Colonic mucosa (tissue), 4 donors: ENCODE data around the gene CSNK1G2. TPM values are rescaled to one million over a fixed set of nuclear protein-coding genes. Genes with fewer than 3 reads are reported as not detected.
A peak's percentile ranks its signal among the peaks of the same experiment; 100 is the strongest.

ENCODE experiments used
- DNase-seq: peaks from one replicate; pipeline ENCODE4 v3.0.0-alpha.2; 2020
- H3K27ac ChIP-seq: fragments of 200-600 bp; one replicate; pipeline ENCODE4 v1.8.0; 2021
- H3K27me3 ChIP-seq: fragments of 200-600 bp; one replicate; pipeline ENCODE4 v1.8.0; 2021
- H3K36me3 ChIP-seq: fragments of 200-600 bp; one replicate; pipeline ENCODE4 v1.8.0; 2021
- H3K4me1 ChIP-seq: fragments of 200-600 bp; one replicate; pipeline ENCODE4 v1.8.0; 2021; ENCODE audit warnings: mild to moderate bottlenecking
- H3K4me3 ChIP-seq: fragments of 200-600 bp; one replicate; pipeline ENCODE4 v1.8.0; 2021
- H3K9ac ChIP-seq, 2 donors: one replicate each; pipeline ENCODE4 v1.7.0; 2013; ENCODE audit warnings: control low read depth in 2 of 2, low read depth in 2 of 2, low read length in 2 of 2
- H3K9me3 ChIP-seq: fragments of 200-600 bp; one replicate; pipeline ENCODE4 v1.8.0; 2021
- CTCF ChIP-seq: fragments of 200-600 bp; IDR thresholded peaks from one replicate; pipeline ENCODE4 v1.8.0; 2022; ENCODE audit warnings: antibody characterized with exemption, mild to moderate bottlenecking
- intact Hi-C: fragments of 100-400 bp; cut with DNase I; formaldehyde crosslinking; loops from one replicate; pipeline ENCODE4 v1.14.1; 2022
- total RNA-seq, 2 donors: library from RNA; stranded (reverse); fragmentation: NEBNext Ultra II Directional in 1 of 2; extraction: Animal tissue kit (Norgen Biotek cat#: 25700) in 1 of 2; gene quantifications; one replicate each; pipeline ENCODE4 v1.2.1, GENCODE V29; 2021
- donor health status: healthy.
- donor health status: DM: no; HTN: no; CAD: no.
- donor health status: DM: no; HTN: no; CAD: no.

The CSNK1G2 gene
- total RNA-seq, 2 donors from 2014 or later: 55.3 to 61.0 TPM

GRCh38 chr19:2015608-2015950 lies 74.6 kb downstream of the CSNK1G2 start, which contains the start of gene BTBD2:
BTBD2 (minus strand) TSS chr19:2015714; CDS start chr19:2015703, 11 bp downstream.
- TF ChIP-seq CTCF: no peak
- peak; percentile 71 for DNase-seq
- Histone ChIP-seq H3K9me3 (no peaks in the 10 kb centered on the region), H3K4me3 (peak within 1 kb of the TSS; percentile 63), H3K4me1 (no peaks in the 10 kb centered on the region), H3K9ac (peak within 1 kb of the TSS; percentile 68 to 79), H3K27ac (no peak within 1 kb of the TSS), H3K36me3 (no peaks in the 10 kb centered on the region), H3K27me3 (no peaks in the 10 kb centered on the region)
- intact Hi-C loops: loop anchor here (5.0 to 10.0 kb wide), 2 partner anchors 81 to 137 kb away; partner anchors contain the start of gene AP3D1

GRCh38 chr19:2016041-2016807 lies 75.3 kb downstream of the CSNK1G2 start:
- Histone ChIP-seq H3K4me3 (peak overlapping the region; percentile 12), H3K36me3 (no peaks in the 10 kb centered on the region), H3K4me1 (no peaks in the 10 kb centered on the region), H3K27ac (no peak overlapping the region), H3K27me3 (no peaks in the 10 kb centered on the region), H3K9me3 (no peaks in the 10 kb centered on the region), H3K9ac (peak overlapping the region; percentile 3 to 43)
- intact Hi-C loops: loop anchor here (5.0 to 10.0 kb wide), 2 partner anchors 81 to 136 kb away; partner anchors contain the start of gene AP3D1
- TF ChIP-seq CTCF: no peak
- peak; percentile 85 for DNase-seq

GRCh38 chr19:2018752-2019151 lies 77.8 kb downstream of the CSNK1G2 start:
- no peaks in the 10 kb centered on the region for H3K4me1 ChIP-seq
- DNase-seq: no peak
- no peaks in the 10 kb centered on the region for H3K9me3 ChIP-seq
- intact Hi-C loops: loop anchor here (1.0 to 10.0 kb wide), 3 partner anchors 51 to 134 kb away; partner anchors contain the start of gene AP3D1
- no peak overlapping the region for H3K4me3 ChIP-seq
- no peak overlapping the region for H3K27ac ChIP-seq
- H3K27me3 ChIP-seq: no peaks in the 10 kb centered on the region
- no peak for TF ChIP-seq CTCF
- H3K36me3 ChIP-seq: no peaks in the 10 kb centered on the region
- no peak overlapping the region for H3K9ac ChIP-seq

- no peak overlapping the region for H3K4me3 ChIP-seq
- no peaks in the 10 kb centered on the region for H3K27me3 ChIP-seq
- DNase-seq: no peak
- H3K9me3 ChIP-seq: no peaks in the 10 kb centered on the region
- TF ChIP-seq CTCF: no peak
- H3K9ac ChIP-seq: no peak overlapping the region
- H3K4me1 ChIP-seq: no peaks in the 10 kb centered on the region
- H3K27ac ChIP-seq: no peak overlapping the region
- intact Hi-C loops: no loop called here
- H3K36me3 ChIP-seq: no peaks in the 10 kb centered on the region
Observed at GRCh38 chr19:2021453-2022140, 80.6 kb downstream of the CSNK1G2 start.

- no peak for TF ChIP-seq CTCF
- intact Hi-C loops: no loop called here
- no peaks in the 10 kb centered on the region for H3K27me3 ChIP-seq
- no peaks in the 10 kb centered on the region for H3K36me3 ChIP-seq
- H3K4me3 ChIP-seq: no peak overlapping the region
- no peak overlapping the region for H3K27ac ChIP-seq
- H3K9me3 ChIP-seq: no peaks in the 10 kb centered on the region
- H3K4me1 ChIP-seq: no peaks in the 10 kb centered on the region
- no peak overlapping the region for H3K9ac ChIP-seq
- no peak for DNase-seq
Observed at GRCh38 chr19:2022289-2022688, 81.3 kb downstream of the CSNK1G2 start.
